Pancreas (tissue), 10 donors: ENCODE measurements around the gene GALNT15. TPM values are rescaled to one million over a fixed set of nuclear protein-coding genes. Genes with fewer than 3 reads are reported as not detected.

ENCODE experiments used
- ATAC-seq, 4 donors: fragments of 200-7000 bp; cut with Tn5 transposase; one replicate each; pipeline versions ENCODE4 v1.8.0 to v1.9.1; 2020; ENCODE audit warnings: mild to moderate bottlenecking in 4 of 4, moderate library complexity in 4 of 4
- DNase-seq, 6 donors: peaks; one replicate each; pipeline ENCODE4 v3.0.0-alpha.2; 2020
- FAIRE-seq: peaks from 2 replicates; lab custom pipeline; 2012; peaks lifted over from hg19 to GRCh38; lab: Jason Lieb, UNC
- H3K27ac ChIP-seq, 4 donors: fragments of 200-600 bp; sonication (generic); 1 replicate in 3 of 4; 2 replicates in 1 of 4; pipeline versions ENCODE4 v1.5.0 to v1.8.0; 2020
- H3K27me3 ChIP-seq, 4 donors: fragments of 200-600 bp; one replicate each; pipeline ENCODE4 v1.8.0; 2021
- H3K36me3 ChIP-seq, 3 donors: fragments of 200-600 bp; sonication (generic) in 1 of 3; one replicate each; pipeline versions ENCODE4 v1.5.0 to v1.8.0; 2020 to 2021
- H3K4me1 ChIP-seq, 3 donors: fragments of 200-600 bp; one replicate each; pipeline ENCODE4 v1.8.0; 2021
- H3K4me3 ChIP-seq, 4 donors: fragments of 200-600 bp; sonication (generic) in 2 of 4; one replicate each; pipeline versions ENCODE4 v1.5.0 to v1.8.0; 2020 to 2021
- H3K9me3 ChIP-seq, 4 donors: fragments of 200-600 bp; one replicate each; pipeline ENCODE4 v1.8.0; 2021
- CTCF ChIP-seq, 4 donors: fragments of 200-600 bp; sonication (generic) in 3 of 4; IDR thresholded peaks; one replicate each; pipeline versions ENCODE4 v1.5.0 to v1.8.0; 2021; ENCODE audit warnings: antibody characterized with exemption in 4 of 4
- WGBS, 2 donors: extraction: QIAGEN DNeasy Blood & Tissue Kit; methylation state at CpG; one replicate each; pipeline ENCODE4 v1.1.7; 2013; 5-methylcytosine and 5-hydroxymethylcytosine counted together
- intact Hi-C, 3 donors: fragments of 100-400 bp; cut with DNase I; formaldehyde crosslinking; loops; one replicate each; pipeline versions ENCODE4 v1.11.1 to v1.14.2; 2022
- polyA plus RNA-seq, 2 donors: library from polyadenylated mRNA; stranded (reverse); fragments of 200-250 nt; gene quantifications; one replicate each; pipeline ENCODE4 v1.2.3, GENCODE V29; 2013
- total RNA-seq, 6 donors: library from RNA; stranded (reverse); fragmentation: NEBNext Ultra II Directional in 4 of 6; extraction: Animal tissue kit (Norgen Biotek cat#: 25700) in 4 of 6; gene quantifications; one replicate each; pipeline versions ENCODE4 v1.2.1 to v1.2.4, GENCODE V29; 2021 to 2023
- donor health status: healthy with polysubstance abuse.
- donor health status: DM: no; HTN: no; CAD: no; lungs with moderate emphysema.
- donor health status: DM: no; HTN: no; CAD: no.
- donor health status: control.
- donor health status: control.
- donor health status: Bipolar disorder and iron deficiency.
- donor health status: DM: yes; HTN: yes; CAD: no.
- donor health status: DM: no; HTN: no; CAD: no.
- donor health status: DM: no; HTN: no; CAD: no.
- donor health status: DM: yes; HTN: yes; CAD: no.

The GALNT15 gene
- total and polyA plus RNA-seq, 8 donors = 0.78 to 5.6 (median 2.6) TPM

- intact Hi-C loops = no loop called here
- Histone ChIP-seq H3K27ac (peak overlapping the region in 1 of 4 donors; percentile 16), H3K9me3 (no peaks in the 10 kb centered on the region), H3K4me3 (no peak overlapping the region), H3K4me1 (peaks cover 5 to 14% (median 8%) of the 10 kb centered on the region in 3 donors), H3K36me3 (peaks cover 0 to 2% (median 0%) of the 10 kb centered on the region in 3 donors), H3K27me3 (no peaks in the 10 kb centered on the region)
- ATAC-seq (peak in 2 of 4 donors; percentile 64 to 73), FAIRE-seq (no peak), DNase-seq (peak in 1 of 6 donors; percentile 53)
- TF ChIP-seq CTCF (IDR thresholded peaks at IDR 0.05) = no peak
- WGBS, 2 donors = 83 to 84% methylated on average over 7 of the region's 7 CpGs
Observed at GRCh38 chr3:16253601-16254000, 79.1 kb downstream of the GALNT15 start.

- no peak for ATAC-seq
- TF ChIP-seq CTCF (IDR thresholded peaks at IDR 0.05) = no peak
- H3K9me3 ChIP-seq = no peaks in the 10 kb centered on the region
- peaks cover 0 to 9% (median 0%) of the 10 kb centered on the region in 3 donors for H3K36me3 ChIP-seq
- intact Hi-C loops = no loop called here
- H3K27ac ChIP-seq = no peak overlapping the region
- no peaks in the 10 kb centered on the region for H3K27me3 ChIP-seq
- H3K4me3 ChIP-seq = no peak overlapping the region
- DNase-seq = no peak
- H3K4me1 ChIP-seq = peaks cover 5 to 14% (median 8%) of the 10 kb centered on the region in 3 donors
- 90 to 91% methylated on average over 5 of the region's 5 CpGs for WGBS, 2 donors
- FAIRE-seq = no peak
Observed at GRCh38 chr3:16254916-16255315, 80.4 kb downstream of the GALNT15 start.

- Histone ChIP-seq H3K27me3 (no peaks in the 10 kb centered on the region), H3K36me3 (peaks cover 0 to 13% (median 0%) of the 10 kb centered on the region in 3 donors), H3K4me3 (no peak overlapping the region), H3K27ac (no peak overlapping the region), H3K4me1 (peaks cover 5 to 14% (median 8%) of the 10 kb centered on the region in 3 donors), H3K9me3 (no peaks in the 10 kb centered on the region)
- 74 to 80% methylated on average over 3 of the region's 3 CpGs for WGBS, 2 donors
- DNase-seq (no peak), ATAC-seq (no peak), FAIRE-seq (no peak)
- intact Hi-C loops = no loop called here
- no peak for TF ChIP-seq CTCF (IDR thresholded peaks at IDR 0.05)
Observed at GRCh38 chr3:16255326-16255725, 80.8 kb downstream of the GALNT15 start.

GRCh38 chr3:16255726-16256125, 81.2 kb downstream of the GALNT15 start:
- no peak for FAIRE-seq
- ATAC-seq = no peak
- intact Hi-C loops = no loop called here

More at GRCh38 chr3:16255726-16256125, 81.2 kb downstream of the GALNT15 start:
- WGBS, 2 donors = 85 to 87% methylated on average over 5 of the region's 5 CpGs
- Histone ChIP-seq H3K27ac (no peak overlapping the region), H3K4me3 (no peak overlapping the region), H3K27me3 (no peaks in the 10 kb centered on the region), H3K4me1 (peaks cover 5 to 14% (median 8%) of the 10 kb centered on the region in 3 donors), H3K9me3 (no peaks in the 10 kb centered on the region), H3K36me3 (peaks cover 0 to 15% (median 0%) of the 10 kb centered on the region in 3 donors)
- DNase-seq = no peak
- TF ChIP-seq CTCF (IDR thresholded peaks at IDR 0.05) = no peak
